Adrenal gland (tissue), 12 donors: ENCODE data around the gene MED22. TPM values are rescaled to one million over a fixed set of nuclear protein-coding genes. Genes with fewer than 3 reads are reported as not detected.
"Not testable (repeated sequence)": the region's sequence is repeated elsewhere in the genome, so short reads cannot be mapped to it uniquely, and the experiment has no call there.

Experiments used
- DNase-seq, 7 donors: peaks; one replicate each; pipeline ENCODE4 v3.0.0-alpha.2; 2019 to 2020
- H3K27ac ChIP-seq, 5 donors: fragments of 200-600 bp; sonication (generic) in 4 of 5; 1 replicate in 3 of 5; 2 replicates in 2 of 5; pipeline versions ENCODE4 v1.5.1 to v1.8.0; 2016 to 2020; ENCODE audit warnings: mild to moderate bottlenecking in 1 of 5
- H3K27me3 ChIP-seq: fragments of 200-600 bp; 2 replicates; pipeline ENCODE4 v1.8.0; 2021
- H3K36me3 ChIP-seq, 2 donors: fragments of 200-600 bp; replicated peaks in 1 of 2; 1 replicate in 1 of 2; 2 replicates in 1 of 2; pipeline versions ENCODE4 v1.5.1 to v1.8.0; 2018 to 2022
- H3K4me1 ChIP-seq, 2 donors: fragments of 200-600 bp; replicated peaks in 1 of 2; 1 replicate in 1 of 2; 2 replicates in 1 of 2; pipeline versions ENCODE4 v1.5.1 to v1.8.0; 2018 to 2021
- H3K4me3 ChIP-seq, 4 donors: fragments of 200-600 bp; sonication (generic) in 3 of 4; one replicate each; pipeline ENCODE4 v1.5.1; 2016 to 2018
- H3K9me3 ChIP-seq, 3 donors: fragments of 200-600 bp; sonication (generic) in 1 of 3; replicated peaks in 1 of 3; 1 replicate in 2 of 3; 2 replicates in 1 of 3; pipeline versions ENCODE4 v1.5.1 to v1.8.0; 2016 to 2021
- CTCF ChIP-seq, 6 experiments: fragments of 450-650 bp in 4 of 6; fragments of 200-600 bp in 2 of 6; sonication (generic) in 1 of 6; IDR thresholded peaks; 1 replicate in 5 of 6; 2 replicates in 1 of 6; pipeline versions ENCODE4 v1.5.1 to v1.8.0; 2016 to 2021; ENCODE audit warnings: antibody characterized with exemption in 6 of 6, mild to moderate bottlenecking in 2 of 6, moderate library complexity in 1 of 6
- POLR2A ChIP-seq, 2 donors: fragments of 450-650 bp; IDR thresholded peaks; one replicate each; pipeline ENCODE4 v1.6.1; 2017; ENCODE audit warnings: antibody characterized with exemption in 2 of 2, mild to moderate bottlenecking in 2 of 2, moderate library complexity in 1 of 2
- WGBS, 4 donors: extraction: QIAGEN DNeasy Blood & Tissue Kit in 2 of 4; methylation state at CpG; one replicate each; pipeline versions ENCODE4 v1.1.5 to v1.1.7; 2013 to 2017; 5-methylcytosine and 5-hydroxymethylcytosine counted together
- intact Hi-C, 2 donors: fragments of 100-400 bp; cut with DNase I; formaldehyde crosslinking; loops; one replicate each; pipeline versions ENCODE4 v1.14.1 to v1.15.0; 2022 to 2023
- polyA plus RNA-seq, 3 donors: library from polyadenylated mRNA; stranded (reverse); fragments of 200-250 nt in 2 of 3; fragments of 350-450 nt in 1 of 3; fragmentation: Illumina TruSeq in 1 of 3; extraction: RNeasy Lipid Tissue Mini Kit (QIAGEN cat#74804) in 1 of 3; gene quantifications; one replicate each; pipeline ENCODE4 v1.2.3, GENCODE V29; 2013 to 2014
- total RNA-seq, 9 donors: library from RNA; depleted of rRNA in 4 of 9; stranded (reverse); fragments of >200 nt in 4 of 9; fragments of 120-200 nt in 1 of 9; fragmentation: NEBNext Ultra II Directional in 1 of 9; extraction: Animal tissue kit (Norgen Biotek cat#: 25700) in 1 of 9; gene quantifications; one replicate each; pipeline versions ENCODE4 v1.1.0 to v1.2.4, GENCODE V29; 2013 to 2023
- donor health status: healthy with polysubstance abuse.
- donor health status: Bipolar disorder and iron deficiency.
- donor health status: DM: yes; HTN: yes; CAD: no.
- donor health status: DM: no; HTN: no; CAD: no.
- donor health status: DM: no; HTN: no; CAD: no.
- donor health status: DM: yes; HTN: yes; CAD: no.

Gene MED22
- total and polyA plus RNA-seq, 12 donors, result 11.4 to 38.0 (median 28.5) TPM

GRCh38 chr9:133379153-133380086, 31.5 kb upstream of the MED22 start:
- DNase-seq, result peak in 4 of 7 donors; percentile 32 to 50 (median 35)
- no peaks in the 10 kb centered on the region for H3K36me3 ChIP-seq
- WGBS, 4 donors, result 75 to 86% (median 77%) methylated on average over 10 to 14 of the region's 14 CpGs
- no peaks in the 10 kb centered on the region for H3K27me3 ChIP-seq
- intact Hi-C loops, result no loop called here
- TF ChIP-seq POLR2A (IDR thresholded peaks at IDR 0.05), result no peak
- TF ChIP-seq CTCF (IDR thresholded peaks at IDR 0.05), result no peak
- H3K4me3 ChIP-seq, result no peak overlapping the region
- H3K27ac ChIP-seq, result peak overlapping the region in 2 of 5 donors; percentile 41 to 71
- H3K9me3 ChIP-seq, result no peaks in the 10 kb centered on the region
- H3K4me1 ChIP-seq, result peaks cover 7 to 8% of the 10 kb centered on the region in 2 donors

GRCh38 chr9:133378408-133378962, 30.6 kb upstream of the MED22 start:
- TF ChIP-seq POLR2A (IDR thresholded peaks at IDR 0.05), result no peak
- TF ChIP-seq CTCF (IDR thresholded peaks at IDR 0.05), result no peak
- no peak overlapping the region for H3K4me3 ChIP-seq
- intact Hi-C loops, result no loop called here
- WGBS, 4 donors, result 80 to 100% (median 87%) methylated on average over 1 of the region's 1 CpG
- DNase-seq, result peak in 1 of 7 donors; percentile 52
- H3K9me3 ChIP-seq, result no peaks in the 10 kb centered on the region
- H3K27ac ChIP-seq, result peak overlapping the region in 2 of 5 donors; percentile 41 to 71
- H3K36me3 ChIP-seq, result peaks cover 0 to 1% of the 10 kb centered on the region in 2 donors
- H3K4me1 ChIP-seq, result peaks cover 12 to 18% of the 10 kb centered on the region in 2 donors
- H3K27me3 ChIP-seq, result no peaks in the 10 kb centered on the region

- 81 to 95% (median 83%) methylated on average over 4 to 6 of the region's 6 CpGs for WGBS, 4 donors
- Histone ChIP-seq H3K27me3 (no peaks in the 10 kb centered on the region), H3K4me3 (no peak overlapping the region), H3K9me3 (no peaks in the 10 kb centered on the region), H3K36me3 (peaks cover 0 to 8% of the 10 kb centered on the region in 2 donors), H3K4me1 (peaks cover 12 to 21% of the 10 kb centered on the region in 2 donors), H3K27ac (no peak overlapping the region)
- intact Hi-C loops, result no loop called here
- TF ChIP-seq CTCF (IDR thresholded peaks at IDR 0.05) (no peak), POLR2A (IDR thresholded peaks at IDR 0.05) (no peak)
- no peak for DNase-seq
Measured at GRCh38 chr9:133377721-133378216, 29.8 kb upstream of the MED22 start.

GRCh38 chr9:133377280-133377679, 29.3 kb upstream of the MED22 start:
- H3K4me3 ChIP-seq, DNase-seq, H3K9me3 ChIP-seq, H3K27me3 ChIP-seq, H3K27ac ChIP-seq, intact Hi-C loops: not testable (repeated sequence)
- 90 to 92% (median 92%) methylated on average over 14 of the region's 14 CpGs for WGBS, 4 donors
- peaks cover 12 to 26% of the 10 kb centered on the region in 2 donors for H3K4me1 ChIP-seq
- H3K36me3 ChIP-seq, result peaks cover 0 to 13% of the 10 kb centered on the region in 2 donors
